Activated CD4-positive, alpha-beta T cell treated with anti-CD3 and anti-CD28 coated beads for 36 hours (primary cell): ENCODE results near the gene NIN. TPM values are rescaled to one million over a fixed set of nuclear protein-coding genes. Genes with fewer than 3 reads are reported as not detected.
"Not testable (repeated sequence)": the region's sequence is repeated elsewhere in the genome, so short reads cannot be mapped to it uniquely, and the experiment has no call there.

Experiments used
- ATAC-seq: fragments of 200-7000 bp; cut with Tn5 transposase; one replicate; pipeline ENCODE4 v1.10.0; 2021; ENCODE audit warnings: mild to moderate bottlenecking, moderate library complexity
- CTCF ChIA-PET: fragments of 350-600 bp; sonication (Branson Sonifier 250); formaldehyde crosslinking; loops from one replicate; lab custom pipeline; 2021; ENCODE audit warnings: antibody characterized with exemption; lab: Charles Lee
- POLR2A ChIA-PET: fragments of 350-600 bp; sonication (Branson Sonifier 250); formaldehyde crosslinking; loops from one replicate; lab custom pipeline; 2021; ENCODE audit warnings: antibody characterized with exemption, inconsistent platforms; lab: Charles Lee
- DNase-seq: peaks from one replicate; pipeline ENCODE4 v3.0.0-alpha.2; 2020
- H3K27ac Mint-ChIP-seq: one replicate; pipeline ENCODE4 v1.8.0; 2021; ENCODE audit warnings: mixed read lengths
- H3K27me3 Mint-ChIP-seq: one replicate; pipeline ENCODE4 v1.8.0; 2021; ENCODE audit warnings: mixed read lengths
- H3K36me3 Mint-ChIP-seq: one replicate; pipeline ENCODE4 v1.8.0; 2021; ENCODE audit warnings: low read depth, mixed read lengths
- H3K4me1 Mint-ChIP-seq: one replicate; pipeline ENCODE4 v1.8.0; 2021; ENCODE audit warnings: mixed read lengths
- H3K4me3 Mint-ChIP-seq: one replicate; pipeline ENCODE4 v1.8.0; 2021; ENCODE audit warnings: mild to moderate bottlenecking, moderate library complexity, mixed read lengths
- H3K9me3 Mint-ChIP-seq: one replicate; pipeline ENCODE4 v1.8.0; 2021; ENCODE audit warnings: low read depth, mixed read lengths
- intact Hi-C, 2 experiments: fragments of 100-400 bp; cut with DNase I in 1 of 2; cut with micrococcal nuclease in 1 of 2; formaldehyde crosslinking; loops; one replicate each; pipeline versions ENCODE4 v1.14.2 to v1.15.1; 2022 to 2024; cut with DNase I, micrococcal nuclease
- total RNA-seq, 2 experiments: library from RNA; stranded (reverse); gene quantifications; one replicate each; pipeline ENCODE4 v1.2.3, GENCODE V29; 2021

NIN gene
- total RNA-seq, 2 experiments from 2014 or later, result 47.5 to 53.8 TPM

GRCh38 chr14:50719911-50720759 lies 110.8 kb downstream of the NIN start:
- peaks cover 30% of the 10 kb centered on the region for H3K36me3 Mint-ChIP-seq

GRCh38 chr14:50718949-50719348 lies 112.0 kb downstream of the NIN start:
- CTCF ChIA-PET, result interaction anchor here (0.7 kb wide), 1 partner anchor 10 kb away, joined by 3 read pairs; no protein-coding TSS in a partner anchor
- peaks cover 2% of the 10 kb centered on the region for H3K27me3 Mint-ChIP-seq
- intact Hi-C loops, result no loop called here

More at GRCh38 chr14:50719911-50720759, 110.8 kb downstream of the NIN start:
- intact Hi-C loops, result no loop called here
- ChIA-PET CTCF (interaction anchor here (1.2 kb wide), 1 partner anchor 184 kb away, joined by 3 read pairs; no protein-coding TSS in a partner anchor), POLR2A (no interaction called here)
- DNase-seq, result no peak
- ATAC-seq, result no peak
- Mint-ChIP-seq H3K9me3 (no peaks in the 10 kb centered on the region), H3K4me3 (no peak overlapping the region), H3K27ac (no peak overlapping the region), H3K4me1 (peaks cover 5% of the 10 kb centered on the region), H3K27me3 (no peaks in the 10 kb centered on the region)

GRCh38 chr14:50717811-50718210 lies 113.2 kb downstream of the NIN start:
- Mint-ChIP-seq H3K4me3 (no peak overlapping the region), H3K27me3 (peaks cover 5% of the 10 kb centered on the region), H3K4me1 (no peaks in the 10 kb centered on the region), H3K36me3 (peaks cover 13% of the 10 kb centered on the region), H3K27ac (no peak overlapping the region), H3K9me3 (no peaks in the 10 kb centered on the region)
- ATAC-seq (no peak), DNase-seq (no peak)
- intact Hi-C loops, result no loop called here
- POLR2A ChIA-PET, result no interaction called here
- CTCF ChIA-PET, result interaction anchor here (0.6 to 0.9 kb wide), 2 partner anchors 58 to 69 kb away, joined by 3 to 4 read pairs; no protein-coding TSS in a partner anchor

More at GRCh38 chr14:50718949-50719348, 112.0 kb downstream of the NIN start:
- Mint-ChIP-seq H3K27ac (no peak overlapping the region), H3K9me3 (no peaks in the 10 kb centered on the region), H3K36me3 (peaks cover 18% of the 10 kb centered on the region), H3K4me1 (no peaks in the 10 kb centered on the region), H3K4me3 (no peak overlapping the region)
- DNase-seq, result no peak
- no peak for ATAC-seq
- POLR2A ChIA-PET, result no interaction called here

- intact Hi-C loops, result loop anchor here in 1 of 2 experiments (1.0 kb wide), 1 partner anchor 114 kb away; no protein-coding TSS in a partner anchor
- DNase-seq (no peak), ATAC-seq (peak; percentile 60)
- Mint-ChIP-seq H3K4me3 (no peak overlapping the region), H3K27me3 (peaks cover 6% of the 10 kb centered on the region), H3K4me1 (no peaks in the 10 kb centered on the region), H3K36me3 (no peaks in the 10 kb centered on the region), H3K9me3 (no peaks in the 10 kb centered on the region), H3K27ac (no peak overlapping the region)
- CTCF ChIA-PET, result interaction anchor here (0.7 to 1.8 kb wide), 18 partner anchors 10 to 359 kb away, joined by 3 to 14 read pairs (median 4); no protein-coding TSS in a partner anchor
- POLR2A ChIA-PET, result no interaction called here
These were observed 116.4 kb downstream of the NIN start for GRCh38 chr14:50714450-50715073.

GRCh38 chr14:50711043-50711442 lies 119.9 kb downstream of the NIN start:
- H3K4me3 Mint-ChIP-seq, result no peak overlapping the region
- intact Hi-C loops, result no loop called here
- no peaks in the 10 kb centered on the region for H3K4me1 Mint-ChIP-seq
- ChIA-PET CTCF (interaction anchor here (0.6 to 1.5 kb wide), 4 partner anchors 23 to 699 kb away, joined by 3 to 6 read pairs (median 3); no protein-coding TSS in a partner anchor), POLR2A (interaction anchor here (0.5 kb wide), 1 partner anchor 23 kb away, joined by 3 read pairs; no protein-coding TSS in a partner anchor)
- H3K27me3 Mint-ChIP-seq, result peaks cover 6% of the 10 kb centered on the region
- no peaks in the 10 kb centered on the region for H3K9me3 Mint-ChIP-seq
- DNase-seq (no peak), ATAC-seq (no peak)
- H3K36me3 Mint-ChIP-seq, result no peaks in the 10 kb centered on the region
- no peak overlapping the region for H3K27ac Mint-ChIP-seq

GRCh38 chr14:50705026-50705593 lies 125.9 kb downstream of the NIN start:
- Mint-ChIP-seq H3K4me1 (no peaks in the 10 kb centered on the region), H3K9me3 (no peaks in the 10 kb centered on the region), H3K27ac (no peak overlapping the region), H3K4me3 (no peak overlapping the region), H3K36me3 (no peaks in the 10 kb centered on the region), H3K27me3 (peaks cover 9% of the 10 kb centered on the region)
- POLR2A ChIA-PET, result no interaction called here
- intact Hi-C loops, result no loop called here
- CTCF ChIA-PET, result no interaction called here
- DNase-seq (no peak), ATAC-seq (no peak)

- no peaks in the 10 kb centered on the region for H3K9me3 Mint-ChIP-seq
- ATAC-seq (no peak), DNase-seq (no peak)
- H3K27me3 Mint-ChIP-seq, result peaks cover 9% of the 10 kb centered on the region
- no peaks in the 10 kb centered on the region for H3K36me3 Mint-ChIP-seq
- no peak overlapping the region for H3K4me3 Mint-ChIP-seq
- intact Hi-C loops, result no loop called here
- no peaks in the 10 kb centered on the region for H3K4me1 Mint-ChIP-seq
- ChIA-PET CTCF (no interaction called here), POLR2A (no interaction called here)
- no peak overlapping the region for H3K27ac Mint-ChIP-seq
These were observed 126.4 kb downstream of the NIN start for GRCh38 chr14:50704454-50705010.

GRCh38 chr14:50697659-50698290 lies 133.2 kb downstream of the NIN start:
- no peak overlapping the region for H3K4me3 Mint-ChIP-seq
- H3K9me3 Mint-ChIP-seq, result peaks cover 6% of the 10 kb centered on the region
- peaks cover 14% of the 10 kb centered on the region for H3K27me3 Mint-ChIP-seq
- no peak overlapping the region for H3K27ac Mint-ChIP-seq
- intact Hi-C loops, result no loop called here
- no peaks in the 10 kb centered on the region for H3K4me1 Mint-ChIP-seq
- peaks cover 2% of the 10 kb centered on the region for H3K36me3 Mint-ChIP-seq
- no peak for DNase-seq
- ChIA-PET CTCF (interaction anchor here (0.6 to 1.4 kb wide), 3 partner anchors 13 to 916 kb away, joined by 3 to 4 read pairs (median 3); no protein-coding TSS in a partner anchor), POLR2A (no interaction called here)
- ATAC-seq, result no peak

GRCh38 chr14:50694260-50694659 lies 136.7 kb downstream of the NIN start:
- H3K4me1 Mint-ChIP-seq, POLR2A ChIA-PET, H3K36me3 Mint-ChIP-seq, ATAC-seq, H3K4me3 Mint-ChIP-seq, H3K27ac Mint-ChIP-seq, intact Hi-C loops, DNase-seq, CTCF ChIA-PET: not testable (repeated sequence)
- Mint-ChIP-seq H3K9me3 (peaks cover 11% of the 10 kb centered on the region), H3K27me3 (peaks cover 11% of the 10 kb centered on the region)

- POLR2A ChIA-PET, result no interaction called here
- ATAC-seq (no peak), DNase-seq (no peak)
- intact Hi-C loops, result no loop called here
- Mint-ChIP-seq H3K4me1 (no peaks in the 10 kb centered on the region), H3K4me3 (no peak overlapping the region), H3K9me3 (peaks cover 6% of the 10 kb centered on the region), H3K27me3 (peaks cover 2% of the 10 kb centered on the region), H3K27ac (no peak overlapping the region), H3K36me3 (no peaks in the 10 kb centered on the region)
- CTCF ChIA-PET, result no interaction called here
These were observed 142.1 kb downstream of the NIN start for GRCh38 chr14:50688875-50689274.
